Activated T-helper 2 cell treated with anti-CD3 and anti-CD28 coated beads, Interferon-gamma antibody, Interleukin-2, Interleukin-4, amounts not matched to agents 10 μg/mL and 5 μg/mL and 100 μg/mL, durations not matched to agents 14 hours and 24 hours and 36 hours (primary cell): ENCODE measurements around the gene MAX. TPM values are rescaled to one million over a fixed set of nuclear protein-coding genes. Genes with fewer than 3 reads are reported as not detected.
A peak's percentile ranks its signal among the peaks of the same experiment; 100 is the strongest.
"Not testable (repeated sequence)": the region's sequence is repeated elsewhere in the genome, so short reads cannot be mapped to it uniquely, and the experiment has no call there.

Experiments
- DNase-seq: peaks from one replicate; pipeline ENCODE4 v3.0.0; 2021; ENCODE audit warnings: low spot score
- H3K27ac Mint-ChIP-seq: one replicate; pipeline ENCODE4 v1.8.0; 2021; ENCODE audit warnings: mixed read lengths
- H3K27me3 Mint-ChIP-seq: one replicate; pipeline ENCODE4 v1.8.0; 2021; ENCODE audit warnings: low read depth, mixed read lengths
- H3K36me3 Mint-ChIP-seq: one replicate; pipeline ENCODE4 v1.8.0; 2021; ENCODE audit warnings: low read depth, mixed read lengths
- H3K4me1 Mint-ChIP-seq: one replicate; pipeline ENCODE4 v1.8.0; 2021; ENCODE audit warnings: low read depth, mixed read lengths
- H3K4me3 Mint-ChIP-seq: one replicate; pipeline ENCODE4 v1.8.0; 2021; ENCODE audit warnings: low read depth, mild to moderate bottlenecking, moderate library complexity, mixed read lengths
- H3K9me3 Mint-ChIP-seq: one replicate; pipeline ENCODE4 v1.8.0; 2021; ENCODE audit warnings: mixed read lengths
- intact Hi-C: fragments of 100-400 bp; cut with micrococcal nuclease; formaldehyde crosslinking; loops from one replicate; pipeline ENCODE4 v1.15.1; 2023
- total RNA-seq: library from RNA; stranded (reverse); gene quantifications from 2 replicates; pipeline ENCODE4 v1.2.3, GENCODE V29; 2022

The MAX gene
- total RNA-seq, 1 donor from 2014 or later = 115 TPM

DNA sequence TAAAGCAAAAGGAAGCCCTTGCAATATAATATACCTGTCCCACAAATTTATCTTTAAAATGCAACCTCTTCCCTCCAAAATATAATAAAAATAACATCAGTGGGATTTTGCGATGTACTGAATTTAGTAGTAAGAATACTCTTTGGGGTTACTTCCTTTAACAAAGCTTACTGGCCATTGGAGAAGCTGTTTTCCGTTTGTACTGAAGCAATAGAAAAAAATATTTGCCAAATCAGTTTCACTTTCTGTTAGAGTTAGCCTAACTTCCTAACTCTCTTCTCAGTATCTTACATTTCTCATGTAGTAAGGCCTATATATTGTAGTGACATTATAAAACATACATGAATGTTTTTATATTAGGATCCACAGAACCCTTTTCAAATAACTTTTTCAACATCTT is 3.7 kb downstream of the MAX start:
- Mint-ChIP-seq H3K27ac (peak overlapping the region; percentile 79), H3K4me1 (peaks cover 64% of the 10 kb centered on the region), H3K36me3 (peaks cover 61% of the 10 kb centered on the region), H3K27me3 (no peaks in the 10 kb centered on the region), H3K4me3 (peak overlapping the region; percentile 69), H3K9me3 (no peaks in the 10 kb centered on the region)
- intact Hi-C loops = no loop called here
- no peak for DNase-seq

DNA sequence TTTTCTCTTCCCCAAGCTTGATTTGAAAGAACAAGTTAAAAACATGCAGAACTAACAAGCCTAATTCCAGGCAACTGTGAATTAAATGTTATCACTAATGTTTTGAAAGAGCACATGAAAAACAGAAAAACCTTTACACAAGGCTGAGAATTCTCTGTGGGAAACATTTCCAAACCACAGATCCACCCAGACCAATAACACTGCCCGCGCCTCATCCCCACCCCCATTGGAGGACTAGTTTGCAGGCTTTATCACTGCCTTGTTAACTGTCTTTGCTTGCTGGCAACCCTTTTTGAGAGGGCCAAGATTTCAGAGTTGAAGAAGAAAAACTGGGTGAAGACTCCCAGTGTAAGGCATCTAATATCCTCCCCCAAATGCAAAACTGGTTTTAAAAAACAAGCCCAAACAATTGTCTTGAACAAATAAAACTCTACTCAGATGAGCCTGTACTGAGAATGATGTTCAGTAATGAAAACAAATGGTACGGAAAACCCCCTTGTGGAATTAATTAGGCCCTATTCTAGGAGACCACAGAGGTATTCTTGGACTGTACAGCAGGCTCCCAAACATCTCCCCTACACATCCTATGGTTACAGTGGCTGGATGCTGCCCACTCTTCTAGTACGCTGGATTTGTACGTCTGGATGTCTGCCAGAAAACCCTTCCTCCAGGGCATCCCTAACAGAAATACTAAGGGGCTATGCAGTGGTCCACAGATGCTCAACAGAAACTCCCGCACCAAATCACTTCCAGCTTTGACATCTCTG is 5.8 kb downstream of the MAX start:
- H3K27ac Mint-ChIP-seq = peak overlapping the region; percentile 6
- peaks cover 77% of the 10 kb centered on the region for H3K36me3 Mint-ChIP-seq
- H3K4me3 Mint-ChIP-seq = peak overlapping the region; percentile 11
- peaks cover 62% of the 10 kb centered on the region for H3K4me1 Mint-ChIP-seq
- DNase-seq = no peak
- no peaks in the 10 kb centered on the region for H3K27me3 Mint-ChIP-seq
- intact Hi-C loops = loop anchor here (1.0 kb wide), 1 partner anchor 93 kb away; no protein-coding TSS in a partner anchor
- H3K9me3 Mint-ChIP-seq = no peaks in the 10 kb centered on the region

- H3K27ac Mint-ChIP-seq = peak overlapping the region; percentile 6
- H3K4me1 Mint-ChIP-seq = peaks cover 55% of the 10 kb centered on the region
- H3K9me3 Mint-ChIP-seq = no peaks in the 10 kb centered on the region
- no peaks in the 10 kb centered on the region for H3K27me3 Mint-ChIP-seq
- peaks cover 79% of the 10 kb centered on the region for H3K36me3 Mint-ChIP-seq
- no peak for DNase-seq
- peak overlapping the region; percentile 11 for H3K4me3 Mint-ChIP-seq
- intact Hi-C loops = loop anchor here (1.0 kb wide), 1 partner anchor 92 kb away; no protein-coding TSS in a partner anchor
These were observed 6.6 kb downstream of the MAX start for GRCh38 chr14:65095633-65096205.

- peaks cover 37% of the 10 kb centered on the region for H3K4me1 Mint-ChIP-seq
- no peaks in the 10 kb centered on the region for H3K27me3 Mint-ChIP-seq
- H3K36me3 Mint-ChIP-seq = peaks cover 99% of the 10 kb centered on the region
- no peak overlapping the region for H3K27ac Mint-ChIP-seq
- DNase-seq = no peak
- H3K4me3 Mint-ChIP-seq = no peak overlapping the region
- peaks cover 18% of the 10 kb centered on the region for H3K9me3 Mint-ChIP-seq
- intact Hi-C loops = no loop called here
These were observed 10.0 kb downstream of the MAX start for GRCh38 chr14:65092349-65092748.

DNA sequence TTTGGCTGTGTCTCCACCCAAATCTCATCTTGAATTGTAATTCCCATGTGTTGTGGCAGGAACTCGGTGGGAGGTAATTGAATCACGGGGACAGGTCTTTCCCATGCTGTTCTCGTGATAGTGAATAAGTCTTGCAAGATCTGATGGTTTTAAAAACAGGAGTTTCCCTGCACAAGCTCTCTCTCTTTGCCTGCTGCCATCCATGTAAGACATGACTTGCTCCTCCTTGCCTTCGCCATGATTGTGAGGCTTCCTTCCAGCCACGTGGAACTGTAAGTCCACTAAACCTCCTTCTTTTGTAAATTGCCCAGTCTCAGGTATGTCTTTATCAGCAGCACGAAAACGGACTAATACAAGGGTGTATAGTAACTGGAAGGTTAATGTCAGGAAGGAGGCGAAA is 14.5 kb downstream of the MAX start:
- H3K27me3 Mint-ChIP-seq, H3K4me3 Mint-ChIP-seq, H3K4me1 Mint-ChIP-seq, H3K27ac Mint-ChIP-seq, intact Hi-C loops, DNase-seq: not testable (repeated sequence)
- H3K9me3 Mint-ChIP-seq = peaks cover 31% of the 10 kb centered on the region
- H3K36me3 Mint-ChIP-seq = peaks cover 98% of the 10 kb centered on the region

DNA sequence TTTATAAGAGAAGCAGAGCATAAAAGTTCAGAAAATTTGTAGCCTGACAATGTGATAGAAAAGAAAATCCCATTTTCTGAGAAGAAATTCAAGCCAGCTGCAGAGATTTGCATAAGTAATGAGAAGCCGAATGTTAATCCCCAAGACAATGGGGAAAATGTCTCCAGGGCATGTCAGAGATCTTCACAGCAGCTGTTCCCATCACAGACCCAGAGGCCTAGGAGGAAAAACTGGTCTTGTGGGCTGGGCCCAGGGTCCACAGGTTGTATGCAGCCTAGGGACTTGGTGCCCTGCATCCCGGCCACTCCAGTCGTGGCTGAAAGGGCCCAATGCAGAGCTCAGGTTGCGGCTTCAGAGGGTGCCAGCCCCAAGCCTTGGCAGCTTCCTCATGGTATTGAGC is 15.6 kb downstream of the MAX start:
- H3K27ac Mint-ChIP-seq, H3K4me3 Mint-ChIP-seq, DNase-seq, intact Hi-C loops, H3K27me3 Mint-ChIP-seq: not testable (repeated sequence)
- peaks cover 98% of the 10 kb centered on the region for H3K36me3 Mint-ChIP-seq
- peaks cover 31% of the 10 kb centered on the region for H3K9me3 Mint-ChIP-seq
- peaks cover 15% of the 10 kb centered on the region for H3K4me1 Mint-ChIP-seq

DNA sequence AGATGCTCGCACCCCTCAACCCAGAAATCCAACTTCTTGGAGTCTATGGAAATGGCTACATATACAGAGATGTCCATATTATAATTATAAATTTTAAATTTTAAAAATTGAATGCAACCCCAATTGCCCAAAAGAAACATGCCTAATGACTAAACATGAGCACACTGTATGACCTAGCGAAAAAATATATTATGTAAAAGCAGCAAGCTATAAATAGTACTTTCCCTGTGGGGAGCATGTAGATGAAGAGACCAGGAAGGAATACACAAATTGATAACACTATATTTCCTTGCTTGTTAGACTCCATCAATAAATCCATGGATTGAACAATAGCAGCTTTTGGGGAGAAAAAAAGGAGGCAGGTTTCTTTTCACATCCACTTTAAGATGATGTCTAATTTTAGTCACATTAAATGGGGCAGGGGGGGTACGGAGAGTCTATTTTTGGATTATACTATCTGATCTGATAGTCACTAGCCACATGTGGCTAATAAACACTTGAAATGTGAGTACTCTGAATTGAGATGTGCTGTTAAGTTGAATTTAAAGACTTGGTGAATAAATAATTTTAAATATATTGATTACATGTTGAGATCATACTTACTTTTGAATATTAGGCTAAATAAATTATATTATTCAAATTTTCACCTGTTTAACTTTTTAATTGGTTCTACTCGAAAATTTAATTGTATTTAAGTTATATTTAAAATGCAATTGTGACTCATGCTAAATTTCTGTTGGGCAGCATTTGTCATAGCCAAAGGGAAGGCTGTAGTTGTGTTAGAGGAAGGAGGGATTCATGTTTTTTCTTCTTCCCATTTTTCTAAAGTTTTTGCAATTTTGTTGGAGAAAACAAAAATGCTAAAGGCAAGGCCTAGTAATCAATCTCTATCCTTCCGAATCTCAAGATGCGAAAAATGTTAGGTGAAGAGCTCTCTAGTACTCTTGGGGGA is 17.5 kb downstream of the MAX start:
- Mint-ChIP-seq H3K36me3 (peaks cover 98% of the 10 kb centered on the region), H3K9me3 (peaks cover 31% of the 10 kb centered on the region), H3K27ac (no peak overlapping the region), H3K27me3 (no peaks in the 10 kb centered on the region), H3K4me1 (peaks cover 26% of the 10 kb centered on the region), H3K4me3 (no peak overlapping the region)
- intact Hi-C loops = no loop called here
- no peak for DNase-seq

- Mint-ChIP-seq H3K27ac (no peak overlapping the region), H3K4me3 (no peak overlapping the region), H3K4me1 (peaks cover 30% of the 10 kb centered on the region), H3K9me3 (peaks cover 19% of the 10 kb centered on the region), H3K27me3 (no peaks in the 10 kb centered on the region), H3K36me3 (peaks cover 90% of the 10 kb centered on the region)
- DNase-seq = no peak
- intact Hi-C loops = no loop called here
These were observed 19.4 kb downstream of the MAX start for GRCh38 chr14:65082930-65083329.

DNA sequence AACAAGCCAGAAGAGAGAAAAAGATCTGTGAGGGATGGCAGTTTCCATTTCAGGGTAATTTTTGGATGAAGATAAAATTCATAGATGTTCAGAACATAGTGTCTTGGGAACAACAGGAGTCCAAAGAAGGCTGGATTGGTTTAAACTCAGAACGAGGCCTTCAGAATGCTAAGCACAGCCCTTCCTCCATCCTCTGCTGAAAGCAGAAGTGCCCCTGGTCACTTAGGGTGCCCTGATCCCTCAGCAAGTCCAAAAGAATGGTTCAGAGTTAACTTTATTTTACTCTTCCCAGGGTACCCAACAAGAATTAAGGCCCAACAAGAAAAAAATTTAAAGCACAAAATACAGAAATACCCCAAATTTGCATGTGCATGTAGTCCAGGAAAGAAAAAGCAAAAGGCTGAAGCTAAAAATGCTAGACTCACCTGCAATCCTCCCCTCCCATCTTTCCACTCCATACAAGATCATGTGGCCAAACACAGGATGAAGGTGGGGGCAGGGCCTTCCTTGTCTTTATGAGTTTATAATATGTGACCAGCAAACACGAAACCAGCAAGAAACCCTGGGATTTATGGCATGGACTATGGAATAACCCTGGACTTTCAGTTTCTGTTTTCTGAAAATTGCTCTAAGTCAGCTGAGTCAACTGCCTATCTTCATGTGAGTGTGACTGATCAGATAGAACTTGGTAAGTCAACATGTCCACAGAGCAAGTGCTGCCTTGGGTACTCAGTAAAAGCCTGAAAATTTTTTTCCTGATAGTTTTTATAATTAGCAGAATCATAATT is 21.2 kb downstream of the MAX start:
- peaks cover 87% of the 10 kb centered on the region for H3K36me3 Mint-ChIP-seq
- H3K27me3 Mint-ChIP-seq = no peaks in the 10 kb centered on the region
- intact Hi-C loops = no loop called here
- peaks cover 31% of the 10 kb centered on the region for H3K4me1 Mint-ChIP-seq
- no peak overlapping the region for H3K4me3 Mint-ChIP-seq
- peak overlapping the region; percentile 38 for H3K27ac Mint-ChIP-seq
- DNase-seq = no peak
- peaks cover 3% of the 10 kb centered on the region for H3K9me3 Mint-ChIP-seq

DNA sequence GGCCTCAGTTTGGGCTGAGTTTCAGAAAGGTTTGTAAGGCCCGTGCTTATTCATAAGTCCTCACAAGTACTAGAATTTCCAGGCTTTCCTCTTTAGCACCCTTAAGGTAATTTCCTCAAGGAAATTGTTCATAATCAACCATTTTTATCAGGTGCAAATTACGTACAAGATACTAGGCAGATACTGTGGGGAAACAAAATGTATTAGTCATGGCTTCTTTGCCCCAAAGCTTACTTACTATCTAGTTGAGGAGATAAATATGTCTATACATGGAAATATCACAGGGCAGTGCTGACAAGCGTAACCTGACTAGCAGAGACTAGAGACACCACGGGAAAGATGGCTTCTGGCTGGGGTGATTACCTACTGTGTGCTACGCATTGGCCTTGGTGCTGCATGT is 22.5 kb downstream of the MAX start:
- no peak for DNase-seq
- peaks cover 38% of the 10 kb centered on the region for H3K4me1 Mint-ChIP-seq
- no peak overlapping the region for H3K4me3 Mint-ChIP-seq
- intact Hi-C loops = no loop called here
- H3K27me3 Mint-ChIP-seq = no peaks in the 10 kb centered on the region
- no peaks in the 10 kb centered on the region for H3K9me3 Mint-ChIP-seq
- peaks cover 89% of the 10 kb centered on the region for H3K36me3 Mint-ChIP-seq
- H3K27ac Mint-ChIP-seq = no peak overlapping the region

- H3K9me3 Mint-ChIP-seq = no peaks in the 10 kb centered on the region
- intact Hi-C loops = no loop called here
- peaks cover 41% of the 10 kb centered on the region for H3K4me1 Mint-ChIP-seq
- peaks cover 87% of the 10 kb centered on the region for H3K36me3 Mint-ChIP-seq
- H3K27ac Mint-ChIP-seq = peak overlapping the region; percentile 67
- no peak for DNase-seq
- no peak overlapping the region for H3K4me3 Mint-ChIP-seq
- H3K27me3 Mint-ChIP-seq = no peaks in the 10 kb centered on the region
These were observed 23.1 kb downstream of the MAX start for GRCh38 chr14:65079201-65079600.

- H3K4me1 Mint-ChIP-seq = peaks cover 37% of the 10 kb centered on the region
- intact Hi-C loops = no loop called here
- H3K36me3 Mint-ChIP-seq = peaks cover 71% of the 10 kb centered on the region
- H3K27me3 Mint-ChIP-seq = no peaks in the 10 kb centered on the region
- no peak for DNase-seq
- no peaks in the 10 kb centered on the region for H3K9me3 Mint-ChIP-seq
- H3K27ac Mint-ChIP-seq = no peak overlapping the region
- H3K4me3 Mint-ChIP-seq = no peak overlapping the region
These were observed 25.0 kb downstream of the MAX start for GRCh38 chr14:65077318-65077717.
